K562 (cell line): ENCODE results near the gene KASH5. TPM values are rescaled to one million over a fixed set of nuclear protein-coding genes. Genes with fewer than 3 reads are reported as not detected.

Source experiments
- BMI1 ChIP-seq: fragments of 150-350 bp; IDR thresholded peaks from 2 replicates; pipeline ENCODE4 v1.6.1; 2014; ENCODE audit warnings: low read length
- CBX8 ChIP-seq: fragments of 200-600 bp; sonication (generic); IDR thresholded peaks from 2 replicates; pipeline ENCODE4 v1.6.1; 2012; ENCODE audit warnings: borderline replicate concordance, mixed run types, low read depth, mild to moderate bottlenecking, moderate library complexity, mixed read lengths, low read length, control low read depth, inconsistent platforms; ENCODE audit not compliant: poor library complexity, severe bottlenecking; ENCODE audit errors: extremely low read depth
- DPF2 ChIP-seq: fragments of 450-650 bp; IDR thresholded peaks from 2 replicates; pipeline ENCODE4 v1.6.1; 2016
- ETV1 ChIP-seq: fragments of 450-650 bp; conservative IDR thresholded peaks from 2 replicates; pipeline ENCODE4 v1.6.1; 2016; ENCODE audit warnings: missing genetic modification characterization, control low read depth, low read depth, missing compliant biosample characterization
- GTF2E2 ChIP-seq: fragments of 200-800 bp; sonication (Bioruptor generic); IDR thresholded peaks from 2 replicates; pipeline ENCODE4 v1.6.1; 2016; ENCODE audit warnings: missing genetic modification characterization, missing compliant biosample characterization
- HNRNPLL ChIP-seq: fragments of 200-400 bp; formaldehyde crosslinking; IDR thresholded peaks from 2 replicates; pipeline ENCODE4 v1.6.1; 2017; ENCODE audit warnings: low read length, low read depth, mild to moderate bottlenecking; ENCODE audit not compliant: poor library complexity, severe bottlenecking
- JUND ChIP-seq, 2 experiments: IDR thresholded peaks; 2 replicates in 1 of 2; 3 replicates in 1 of 2; pipeline ENCODE4 v1.6.1; 2011; ENCODE audit warnings: borderline replicate concordance in 2 of 2, low read depth in 2 of 2, low read length in 2 of 2, improper control_type of control experiment in 1 of 2, missing biosample characterization in 1 of 2, missing genetic modification characterization in 1 of 2, missing genetic modification reagents in 1 of 2
- KDM2B ChIP-seq: fragments of 250-450 bp; sonication (Bioruptor Pico); IDR thresholded peaks from 2 replicates; pipeline ENCODE4 v1.8.0; 2021; ENCODE audit warnings: mild to moderate bottlenecking, moderate library complexity
- MTF1 ChIP-seq: fragments of 250-450 bp; sonication (Bioruptor Pico); IDR thresholded peaks from 2 replicates; pipeline ENCODE4 v1.9.0; 2021; ENCODE audit warnings: moderate library complexity, mild to moderate bottlenecking, inconsistent platforms, borderline replicate concordance
- NBN ChIP-seq: fragments of 450-650 bp; IDR thresholded peaks from 2 replicates; pipeline ENCODE4 v1.6.1; 2016; ENCODE audit warnings: low read depth, mild to moderate bottlenecking
- NR4A1 ChIP-seq, 2 experiments: fragments of 250-450 bp in 1 of 2; fragments of 450-650 bp in 1 of 2; sonication (Bioruptor Pico) in 1 of 2; IDR thresholded peaks; 2 replicates each; pipeline versions ENCODE4 v1.4.0 to v1.6.1; 2016 to 2020; ENCODE audit warnings: mild to moderate bottlenecking in 2 of 2, missing compliant biosample characterization in 1 of 2, missing genetic modification characterization in 1 of 2, moderate library complexity in 1 of 2
- PHF8 ChIP-seq: fragments of 200-600 bp; sonication (generic); IDR thresholded peaks from 2 replicates; pipeline ENCODE4 v1.6.1; 2012; ENCODE audit warnings: mixed run types, mild to moderate bottlenecking, inconsistent platforms, low read length, moderate library complexity, borderline replicate concordance
- POLR2AphosphoS5 ChIP-seq: IDR thresholded peaks from 2 replicates; pipeline ENCODE4 v1.6.1; 2011; ENCODE audit warnings: mild to moderate bottlenecking, low read depth, low read length, moderate library complexity; ENCODE audit not compliant: control insufficient read depth, insufficient read depth
- RBBP5 ChIP-seq: fragments of 200-600 bp; sonication (generic); IDR thresholded peaks from 2 replicates; pipeline ENCODE4 v1.6.1; 2012; ENCODE audit warnings: borderline replicate concordance, mild to moderate bottlenecking, low read length, control low read depth, inconsistent platforms; ENCODE audit not compliant: insufficient read depth, poor library complexity, severe bottlenecking
- SIX5 ChIP-seq, 2 experiments: IDR thresholded peaks; 2 replicates each; pipeline ENCODE4 v1.6.1; 2011; ENCODE audit warnings: low read length in 2 of 2, borderline replicate concordance in 1 of 2, low read depth in 1 of 2, mild to moderate bottlenecking in 1 of 2, moderate library complexity in 1 of 2; ENCODE audit not compliant: insufficient read depth in 1 of 2
- SMC3 ChIP-seq: conservative IDR thresholded peaks from 2 replicates; pipeline ENCODE4 v1.6.1; 2011; ENCODE audit warnings: low read depth, low read length, improper control_type of control experiment; ENCODE audit not compliant: insufficient read depth
- TAF7 ChIP-seq: fragments of 450-650 bp; IDR thresholded peaks from 2 replicates; pipeline ENCODE4 v1.6.1; 2016; ENCODE audit warnings: missing genetic modification characterization, missing compliant biosample characterization
- ZBED1 ChIP-seq: IDR thresholded peaks from 2 replicates; pipeline ENCODE4 v1.6.1; 2014
- ZFX ChIP-seq: sonication (generic); formaldehyde crosslinking; IDR thresholded peaks from 2 replicates; pipeline ENCODE4 v1.8.0; 2022; ENCODE audit warnings: mild to moderate bottlenecking, missing genetic modification reagents, moderate library complexity
- ZNF184 ChIP-seq: sonication (generic); formaldehyde crosslinking; IDR thresholded peaks from 2 replicates; pipeline ENCODE4 v1.5.0; 2020; ENCODE audit warnings: missing genetic modification reagents
- ZNF561 ChIP-seq: fragments of 450-650 bp; formaldehyde crosslinking; conservative IDR thresholded peaks from 2 replicates; pipeline ENCODE4 v1.4.0; 2020; ENCODE audit warnings: mild to moderate bottlenecking, moderate library complexity
- ZNF668 ChIP-seq: fragments of 250-450 bp; sonication (Bioruptor Pico); IDR thresholded peaks from 2 replicates; pipeline ENCODE4 v1.8.0; 2022; ENCODE audit warnings: mild to moderate bottlenecking, inconsistent platforms
- polyA plus RNA-seq, 8 experiments: library from polyadenylated mRNA; depleted of rRNA in 4 of 8; stranded (reverse) in 5 of 8; unstranded in 3 of 8; fragments of >200 nt; fragmentation: Nextera tagmentation in 2 of 8; fragmentation: Illumina TruSeq in 1 of 8; extraction: Ambion mirVana in 2 of 8; extraction: Trizol in 1 of 8; gene quantifications; 2 replicates each; pipeline versions ENCODE4 v1.2.1 to v1.2.3, GENCODE V29; 2011 to 2014; ENCODE audit warnings: inconsistent platforms in 1 of 8, missing spikeins in 1 of 8
- total RNA-seq, 7 experiments: library from RNA; depleted of rRNA in 6 of 7; stranded (reverse); fragments of >200 nt in 6 of 7; fragmentation: Illumina TruSeq in 2 of 7; extraction: Trizol in 2 of 7; gene quantifications; 2 replicates each; pipeline versions ENCODE4 v1.2.1 to v1.2.3, GENCODE V29; 2011 to 2021; ENCODE audit warnings: low replicate concordance in 1 of 7
- TF ChIP-seq, protein P1 (sequence below): fragments of 250-450 bp; sonication (Bioruptor Pico); IDR thresholded peaks from 2 replicates; pipeline ENCODE4 v1.8.0; 2022; ENCODE audit warnings: moderate library complexity, mild to moderate bottlenecking, inconsistent platforms

The KASH5 gene
- total and polyA plus RNA-seq, 9 of the 15 experiments (the other 6 are each of a cell fraction or from before 2014, with no cell fraction given) = 0.07 to 0.84 (median 0.34) TPM; not detected in 1

DNA sequence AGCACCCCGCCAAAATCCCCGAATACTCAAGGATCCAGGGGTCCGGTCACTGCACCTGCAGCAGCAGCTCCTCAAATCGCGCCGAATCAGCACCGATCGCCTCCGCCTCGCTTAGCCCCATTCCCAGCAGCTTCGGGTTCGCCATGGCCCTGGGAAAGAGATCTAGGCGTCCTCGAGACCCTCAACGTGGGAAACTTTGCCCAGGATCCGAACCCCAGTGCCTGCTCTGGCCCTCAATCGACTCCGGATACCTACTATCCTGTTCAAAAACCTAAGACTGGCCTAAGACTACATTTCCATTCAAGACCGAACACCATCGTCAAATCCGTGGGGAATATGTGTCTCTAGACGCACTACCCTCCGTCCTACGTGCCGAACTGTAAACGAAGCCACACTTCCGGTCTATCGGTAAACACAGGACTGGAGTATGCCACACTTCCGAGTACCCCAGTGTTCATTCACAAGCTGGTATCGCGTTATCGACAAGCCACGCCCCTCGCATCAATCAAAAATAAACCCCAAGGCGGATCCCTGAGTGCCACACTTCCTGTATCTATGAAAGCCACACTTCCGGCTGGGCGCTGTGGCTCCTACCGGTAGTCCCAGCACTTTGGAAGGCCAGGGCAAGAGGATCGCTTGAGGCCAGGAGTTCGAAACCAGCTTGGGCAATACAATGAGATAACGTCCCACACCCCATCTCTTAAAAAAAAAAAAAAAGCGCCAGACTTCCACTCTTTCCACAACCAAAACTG lies 63.6 kb downstream of the KASH5 start, which contains the start of gene PIH1D1 (continued):
- TF ChIP-seq SMC3 (no peak), GTF2E2 (peak; percentile 72; the same call in 1 of the 2 replicates), PHF8 (peak; percentile 76; the same call in 1 of the 2 replicates), SIX5 (IDR thresholded peaks at IDR 0.05; ENCODE audit: borderline replicate concordance in 1 of 2, insufficient read depth in 1 of 2, low read depth in 1 of 2, low read length in 2 of 2) (peak; percentile 46; a peak in 3 of 4 replicates), JUND (IDR thresholded peaks at IDR 0.05; ENCODE audit: borderline replicate concordance, low read depth, low read length) (peak; percentile 64; the same call in 1 of the 2 replicates), JUND (tag; IDR thresholded peaks at IDR 0.05; ENCODE audit: borderline replicate concordance, low read depth, low read length) (no peak), BMI1 (no peak), ZNF184 (CRISPR knock-in tag) (no peak), HNRNPLL (peak; percentile 11), DPF2 (peak; percentile 46; the same call in 1 of the 2 replicates), ZNF561 (CRISPR knock-in tag) (no peak), POLR2AphosphoS5 (peak; percentile 87), ZNF668 (no peak), RBBP5 (peak; percentile 62), TAF7 (tag) (peak; percentile 39; the same call in 1 of the 2 replicates), CBX8 (no peak), ETV1 (tag) (peak; percentile 85), NR4A1 (CRISPR knock-in tag; IDR thresholded peaks at IDR 0.05) (no peak), NR4A1 (tag; IDR thresholded peaks at IDR 0.05) (0 out of 2 replicates have a peak, but pooled peaks have one; percentile 32), ZBED1 (no peak), KDM2B (0 out of 2 replicates have a peak, but pooled peaks have one; percentile 34), ZFX (CRISPR knock-in tag) (0 out of 2 replicates have a peak, but pooled peaks have one; percentile 3), MTF1 (CRISPR knock-in tag) (no peak), NBN (peak; percentile 39; the same call in 1 of the 2 replicates)
- TF ChIP-seq, protein P1, sequence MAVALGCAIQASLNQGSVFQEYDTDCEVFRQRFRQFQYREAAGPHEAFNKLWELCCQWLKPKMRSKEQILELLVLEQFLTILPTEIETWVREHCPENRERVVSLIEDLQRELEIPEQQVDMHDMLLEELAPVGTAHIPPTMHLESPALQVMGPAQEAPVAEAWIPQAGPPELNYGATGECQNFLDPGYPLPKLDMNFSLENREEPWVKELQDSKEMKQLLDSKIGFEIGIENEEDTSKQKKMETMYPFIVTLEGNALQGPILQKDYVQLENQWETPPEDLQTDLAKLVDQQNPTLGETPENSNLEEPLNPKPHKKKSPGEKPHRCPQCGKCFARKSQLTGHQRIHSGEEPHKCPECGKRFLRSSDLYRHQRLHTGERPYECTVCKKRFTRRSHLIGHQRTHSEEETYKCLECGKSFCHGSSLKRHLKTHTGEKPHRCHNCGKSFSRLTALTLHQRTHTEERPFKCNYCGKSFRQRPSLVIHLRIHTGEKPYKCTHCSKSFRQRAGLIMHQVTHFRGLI = no peak
